Colonic mucosa (tissue), 4 donors: Measurements from ENCODE around the gene MRGPRD. TPM values are rescaled to one million over a fixed set of nuclear protein-coding genes. Genes with fewer than 3 reads are reported as not detected.

Experiments
- DNase-seq: peaks from one replicate; pipeline ENCODE4 v3.0.0-alpha.2; 2020
- H3K27ac ChIP-seq: fragments of 200-600 bp; one replicate; pipeline ENCODE4 v1.8.0; 2021
- H3K27me3 ChIP-seq: fragments of 200-600 bp; one replicate; pipeline ENCODE4 v1.8.0; 2021
- H3K36me3 ChIP-seq: fragments of 200-600 bp; one replicate; pipeline ENCODE4 v1.8.0; 2021
- H3K4me1 ChIP-seq: fragments of 200-600 bp; one replicate; pipeline ENCODE4 v1.8.0; 2021; ENCODE audit warnings: mild to moderate bottlenecking
- H3K4me3 ChIP-seq: fragments of 200-600 bp; one replicate; pipeline ENCODE4 v1.8.0; 2021
- H3K9ac ChIP-seq, 2 donors: one replicate each; pipeline ENCODE4 v1.7.0; 2013; ENCODE audit warnings: control low read depth in 2 of 2, low read depth in 2 of 2, low read length in 2 of 2
- H3K9me3 ChIP-seq: fragments of 200-600 bp; one replicate; pipeline ENCODE4 v1.8.0; 2021
- CTCF ChIP-seq: fragments of 200-600 bp; IDR thresholded peaks from one replicate; pipeline ENCODE4 v1.8.0; 2022; ENCODE audit warnings: antibody characterized with exemption, mild to moderate bottlenecking
- intact Hi-C: fragments of 100-400 bp; cut with DNase I; formaldehyde crosslinking; loops from one replicate; pipeline ENCODE4 v1.14.1; 2022
- total RNA-seq, 2 donors: library from RNA; stranded (reverse); fragmentation: NEBNext Ultra II Directional in 1 of 2; extraction: Animal tissue kit (Norgen Biotek cat#: 25700) in 1 of 2; gene quantifications; one replicate each; pipeline ENCODE4 v1.2.1, GENCODE V29; 2021
- donor health status: healthy.
- donor health status: DM: no; HTN: no; CAD: no.
- donor health status: DM: no; HTN: no; CAD: no.

The MRGPRD gene
- total RNA-seq, 2 donors from 2014 or later = not detected

- H3K4me3 ChIP-seq = no peak overlapping the region
- intact Hi-C loops = no loop called here
- no peaks in the 10 kb centered on the region for H3K9me3 ChIP-seq
- no peak for DNase-seq
- no peak overlapping the region for H3K9ac ChIP-seq
- no peak for TF ChIP-seq CTCF
- H3K36me3 ChIP-seq = no peaks in the 10 kb centered on the region
- H3K27me3 ChIP-seq = no peaks in the 10 kb centered on the region
- H3K4me1 ChIP-seq = no peaks in the 10 kb centered on the region
- no peak overlapping the region for H3K27ac ChIP-seq
Observed at GRCh38 chr11:68988491-68988890, 7.7 kb upstream of the MRGPRD start.

GRCh38 chr11:68987211-68987610 lies 6.4 kb upstream of the MRGPRD start:
- Histone ChIP-seq H3K4me3 (no peak overlapping the region), H3K9me3 (no peaks in the 10 kb centered on the region), H3K27me3 (no peaks in the 10 kb centered on the region), H3K27ac (no peak overlapping the region), H3K36me3 (no peaks in the 10 kb centered on the region), H3K4me1 (no peaks in the 10 kb centered on the region), H3K9ac (no peak overlapping the region)
- no peak for TF ChIP-seq CTCF
- no peak for DNase-seq
- intact Hi-C loops = no loop called here

GRCh38 chr11:68983801-68984200 lies 3.0 kb upstream of the MRGPRD start:
- H3K9me3 ChIP-seq = no peaks in the 10 kb centered on the region
- H3K27me3 ChIP-seq = no peaks in the 10 kb centered on the region
- no peak overlapping the region for H3K9ac ChIP-seq
- intact Hi-C loops = no loop called here
- no peak for TF ChIP-seq CTCF
- no peak overlapping the region for H3K4me3 ChIP-seq
- DNase-seq = no peak
- no peaks in the 10 kb centered on the region for H3K36me3 ChIP-seq
- H3K27ac ChIP-seq = no peak overlapping the region
- H3K4me1 ChIP-seq = no peaks in the 10 kb centered on the region

GRCh38 chr11:68982134-68982533 lies 1.3 kb upstream of the MRGPRD start:
- no peaks in the 10 kb centered on the region for H3K36me3 ChIP-seq
- no peak overlapping the region for H3K4me3 ChIP-seq
- no peaks in the 10 kb centered on the region for H3K27me3 ChIP-seq
- intact Hi-C loops = no loop called here
- no peak for DNase-seq
- H3K9me3 ChIP-seq = no peaks in the 10 kb centered on the region
- no peak for TF ChIP-seq CTCF
- H3K4me1 ChIP-seq = no peaks in the 10 kb centered on the region
- no peak overlapping the region for H3K9ac ChIP-seq
- H3K27ac ChIP-seq = no peak overlapping the region

GRCh38 chr11:68979931-68980775 lies 633 bp downstream of the MRGPRD start:
- no peak for DNase-seq
- TF ChIP-seq CTCF = no peak
- H3K4me1 ChIP-seq = no peaks in the 10 kb centered on the region
- no peaks in the 10 kb centered on the region for H3K9me3 ChIP-seq
- intact Hi-C loops = no loop called here
- no peak overlapping the region for H3K4me3 ChIP-seq
- no peaks in the 10 kb centered on the region for H3K27me3 ChIP-seq
- no peak overlapping the region for H3K9ac ChIP-seq
- H3K27ac ChIP-seq = no peak overlapping the region
- H3K36me3 ChIP-seq = no peaks in the 10 kb centered on the region
